Activated T-helper 1 cell treated with anti-CD3 and anti-CD28 coated beads, Interleukin-2, amount 50 U/mL, for 16 hours (primary cell): ENCODE data around the gene CDH22.
A peak's percentile ranks its signal among the peaks of the same experiment; 100 is the strongest.

ENCODE experiments used
- DNase-seq, 2 donors: peaks; one replicate each; pipeline ENCODE4 v3.0.0-alpha.2; 2020; ENCODE audit warnings: low read depth in 1 of 2, low spot score in 1 of 2

The CDH22 gene

GRCh38 chr20:46323557-46323956 is 15.3 kb upstream of the CDH22 start:
- no peak for DNase-seq

GRCh38 chr20:46322641-46323040 is 14.3 kb upstream of the CDH22 start:
- DNase-seq = no peak

DNA sequence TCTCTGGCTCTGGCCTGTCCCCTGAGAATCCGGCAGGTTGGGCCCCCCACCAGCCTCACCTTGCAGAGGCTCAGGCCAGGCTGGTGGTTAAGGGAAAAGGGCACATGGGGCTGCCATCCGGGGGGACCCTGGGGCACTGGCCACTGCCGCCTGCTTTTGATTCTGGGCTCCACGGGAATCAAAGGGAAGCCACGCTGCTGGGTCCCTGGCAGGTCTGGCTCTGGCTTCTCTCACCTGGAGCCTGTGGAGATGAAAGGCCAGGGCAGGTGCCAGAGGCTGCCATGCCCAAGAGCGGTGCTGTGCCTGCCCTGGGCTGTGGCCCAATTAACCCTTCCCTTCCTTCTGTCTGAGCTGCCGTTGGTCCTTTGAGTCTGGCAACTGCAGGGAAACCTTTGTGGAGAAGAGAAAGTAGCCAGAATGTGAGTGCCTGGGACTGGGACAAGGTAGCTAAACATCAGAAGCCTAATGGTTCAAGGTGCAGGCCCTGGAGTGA is 9.4 kb upstream of the CDH22 start:
- DNase-seq = no peak

DNA sequence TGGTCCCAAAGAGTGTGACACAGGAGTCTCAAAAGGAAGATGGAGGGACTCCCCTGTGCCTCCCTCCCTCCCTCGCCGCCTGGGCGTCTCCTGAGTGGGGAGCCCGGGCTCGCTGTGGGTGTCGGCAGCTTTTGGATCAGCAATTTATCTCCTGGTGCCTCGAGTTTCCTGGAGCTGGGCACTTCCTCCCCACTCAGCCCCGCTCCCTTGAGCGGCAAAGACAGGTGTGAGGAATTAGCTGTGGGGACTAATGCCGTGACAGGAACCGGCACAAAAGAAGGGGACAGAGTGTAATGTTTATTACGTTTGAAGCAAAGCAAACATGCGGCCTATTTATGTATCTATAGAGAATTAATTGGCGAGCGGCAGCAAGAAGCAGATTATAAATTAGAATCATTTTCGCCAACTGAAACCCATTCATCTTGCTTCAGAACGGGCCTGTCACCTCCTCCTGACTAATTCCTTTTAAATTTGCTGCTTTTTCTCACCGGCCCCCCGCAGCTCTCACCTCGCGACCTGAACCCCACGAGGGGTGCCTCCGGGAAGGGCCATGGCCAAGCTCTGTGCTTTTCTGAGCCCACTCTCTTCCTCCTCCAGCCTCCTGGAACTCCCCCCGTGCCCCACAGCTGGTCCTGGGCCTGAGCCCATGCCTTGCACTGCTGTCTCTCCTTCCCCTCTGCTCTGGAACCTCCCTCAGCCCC is 8.8 kb upstream of the CDH22 start:
- DNase-seq = no peak

DNA sequence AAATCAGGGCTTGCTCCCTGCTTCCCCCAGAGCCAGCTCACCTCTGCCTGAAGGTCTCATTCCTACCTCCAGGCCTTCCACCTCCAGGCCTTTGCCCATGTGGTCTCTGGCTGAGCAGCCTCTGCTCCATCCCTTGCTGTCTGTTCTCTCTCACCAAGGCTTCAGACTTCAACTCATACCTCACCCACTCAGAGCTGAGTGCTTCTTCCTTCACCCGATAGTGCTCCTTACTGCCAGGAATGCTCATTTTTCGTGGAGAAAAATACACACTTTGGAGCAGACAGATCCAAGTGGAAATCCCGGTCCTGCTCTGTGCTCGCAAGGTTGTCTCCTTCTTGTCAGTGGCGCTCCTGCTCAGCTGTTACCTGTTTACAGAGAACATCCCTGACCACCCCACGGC is 7.0 kb upstream of the CDH22 start:
- no peak for DNase-seq

GRCh38 chr20:46312945-46313861 is 4.9 kb upstream of the CDH22 start:
- no peak for DNase-seq

DNA sequence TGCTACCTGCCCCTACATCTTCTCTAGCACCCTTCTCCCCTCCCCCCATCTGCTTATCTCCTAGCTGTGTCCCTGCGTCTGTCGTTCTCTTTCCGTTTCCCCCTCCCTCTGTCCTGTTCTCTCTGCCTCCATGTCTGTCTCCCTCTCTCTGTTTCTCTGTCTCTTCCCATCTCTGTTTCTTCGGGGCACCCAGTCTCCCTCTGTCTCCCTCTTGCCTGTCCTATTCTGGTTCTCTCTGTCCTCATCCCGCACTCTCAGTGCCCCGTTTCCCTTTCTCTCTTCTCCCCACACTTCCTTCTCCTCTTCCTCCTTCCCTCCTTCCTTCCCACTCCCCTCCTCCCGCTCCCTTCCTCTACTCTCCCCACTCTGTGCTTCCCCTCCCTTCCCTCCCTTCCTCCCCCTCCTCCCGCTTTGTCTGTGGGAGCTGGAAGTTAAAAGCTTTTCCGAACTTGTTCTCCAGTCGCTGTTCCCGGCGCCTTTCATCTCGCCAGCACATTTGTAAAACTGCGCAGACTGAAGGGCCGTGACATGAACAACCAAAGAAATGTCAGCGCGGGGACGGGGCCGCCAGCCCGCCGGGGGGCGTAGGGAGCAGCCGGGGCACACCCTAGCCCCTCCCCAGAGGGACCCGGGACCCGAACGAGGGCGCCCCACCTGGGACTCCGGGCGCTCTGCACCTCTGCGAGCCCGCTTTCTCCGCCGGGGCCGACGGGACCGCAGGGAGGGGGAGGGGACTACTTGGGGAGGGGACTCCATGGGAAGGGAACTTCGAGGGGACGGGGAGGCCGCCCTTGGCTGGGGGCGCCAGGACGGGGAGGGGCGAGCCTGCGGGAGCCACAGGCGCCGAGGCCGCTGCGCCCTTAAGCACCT is 4.0 kb upstream of the CDH22 start:
- no peak for DNase-seq

GRCh38 chr20:46311719-46312074 is 3.4 kb upstream of the CDH22 start:
- no peak for DNase-seq

GRCh38 chr20:46311039-46311650 is 2.8 kb upstream of the CDH22 start:
- no peak for DNase-seq

- DNase-seq = no peak
Observed at GRCh38 chr20:46309945-46310344, 1.6 kb upstream of the CDH22 start.

DNA sequence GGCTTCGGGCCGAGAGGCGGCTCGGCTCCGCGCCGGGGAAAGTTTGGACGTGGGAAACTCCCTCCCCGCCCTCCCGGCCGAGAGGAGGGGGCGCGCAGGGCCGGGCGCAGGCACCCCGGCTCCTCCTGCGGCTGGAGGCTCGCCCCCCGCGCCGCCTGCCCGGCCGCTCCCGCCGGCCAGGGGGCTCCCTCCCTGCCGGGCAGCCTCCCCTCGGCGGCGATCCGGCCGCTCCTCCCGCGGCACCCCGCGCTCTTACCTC is 370 bp downstream of the CDH22 start:
- DNase-seq = no peak

DNA sequence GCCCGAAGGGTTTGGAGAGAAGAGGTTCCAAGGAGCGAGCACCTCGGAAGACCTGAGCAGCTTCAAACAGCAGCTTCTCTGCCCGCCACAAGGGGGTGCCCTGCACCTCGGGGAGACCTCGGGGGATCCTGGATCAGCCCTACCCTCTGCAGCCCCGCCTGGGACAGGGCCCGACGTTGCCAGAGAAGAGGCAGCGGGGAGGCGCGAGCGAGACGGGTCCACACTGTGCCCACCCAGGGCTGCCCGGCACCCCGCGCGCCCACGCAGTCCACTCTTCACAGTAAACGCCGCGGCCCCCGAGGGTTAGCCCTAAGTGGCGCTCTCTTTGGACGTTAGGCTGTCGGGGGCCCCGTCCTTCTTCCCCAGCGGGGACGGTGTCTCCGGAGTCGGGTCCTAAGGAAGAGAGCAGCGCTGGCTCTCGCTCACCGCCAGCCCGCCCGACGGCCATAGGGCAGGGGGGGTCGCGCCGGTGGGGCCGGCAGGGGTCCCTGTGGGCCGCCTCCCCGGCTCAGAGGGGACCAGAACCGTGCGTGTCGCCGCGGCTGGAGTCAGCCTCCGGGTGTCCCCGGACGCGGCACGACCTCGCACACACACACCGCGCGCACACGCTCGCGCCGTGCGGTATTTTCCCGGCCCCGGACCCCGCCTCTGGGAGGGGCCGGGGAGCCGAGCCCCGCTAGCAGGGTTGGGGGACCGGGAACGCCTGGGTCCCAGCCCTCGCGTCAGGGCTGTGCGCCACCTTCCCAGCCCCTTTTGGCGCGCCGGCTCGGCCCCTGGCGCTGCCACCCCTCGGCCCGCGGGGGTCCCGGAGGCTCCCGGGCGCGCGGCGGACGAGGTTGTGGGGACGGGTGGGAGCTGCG is 929 bp downstream of the CDH22 start:
- peak; percentile 43 to 54 for DNase-seq

- DNase-seq = no peak
Observed at GRCh38 chr20:46306743-46307138, 1.6 kb downstream of the CDH22 start.

DNA sequence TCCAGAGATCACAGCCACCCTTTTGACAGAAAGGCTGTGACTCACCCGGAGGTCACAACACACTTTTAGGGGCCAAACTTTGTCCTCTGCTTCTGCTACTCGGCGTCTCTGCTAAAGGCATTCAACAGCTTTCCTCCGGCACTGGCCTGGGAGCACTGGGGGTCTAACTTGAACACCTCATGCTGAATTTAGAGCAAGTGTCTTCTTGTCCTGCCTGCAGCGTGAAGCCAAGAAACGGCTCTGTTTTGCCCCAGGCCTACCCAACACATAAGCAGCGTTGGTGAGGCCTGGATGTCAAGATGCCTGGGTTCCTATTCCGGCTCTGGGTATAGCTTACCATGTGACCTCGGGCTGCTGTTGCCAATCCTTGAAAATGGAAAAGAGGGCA is 2.3 kb downstream of the CDH22 start:
- DNase-seq = no peak

GRCh38 chr20:46305331-46305972 is 2.8 kb downstream of the CDH22 start:
- DNase-seq = no peak

DNA sequence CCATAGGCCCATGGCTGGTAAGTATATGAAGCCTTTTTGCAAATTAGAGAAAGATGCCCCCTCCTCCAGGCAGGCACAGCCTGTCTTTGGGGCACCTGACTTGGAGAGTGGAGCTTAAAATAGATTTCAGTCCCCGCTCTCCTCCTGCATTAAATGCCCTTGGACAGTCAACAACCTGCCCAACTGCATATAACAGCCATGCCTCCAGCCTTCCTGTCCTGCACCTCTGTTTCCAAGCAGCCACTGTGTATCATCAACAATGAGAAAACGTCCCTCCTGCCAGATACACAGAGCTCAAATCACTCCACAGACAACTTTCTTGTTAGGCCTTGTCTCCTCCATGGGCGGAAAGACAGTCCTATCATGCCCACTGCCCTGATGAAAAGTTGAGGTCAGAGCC is 3.4 kb downstream of the CDH22 start:
- DNase-seq = no peak

GRCh38 chr20:46304361-46304760 is 3.9 kb downstream of the CDH22 start:
- no peak for DNase-seq

DNA sequence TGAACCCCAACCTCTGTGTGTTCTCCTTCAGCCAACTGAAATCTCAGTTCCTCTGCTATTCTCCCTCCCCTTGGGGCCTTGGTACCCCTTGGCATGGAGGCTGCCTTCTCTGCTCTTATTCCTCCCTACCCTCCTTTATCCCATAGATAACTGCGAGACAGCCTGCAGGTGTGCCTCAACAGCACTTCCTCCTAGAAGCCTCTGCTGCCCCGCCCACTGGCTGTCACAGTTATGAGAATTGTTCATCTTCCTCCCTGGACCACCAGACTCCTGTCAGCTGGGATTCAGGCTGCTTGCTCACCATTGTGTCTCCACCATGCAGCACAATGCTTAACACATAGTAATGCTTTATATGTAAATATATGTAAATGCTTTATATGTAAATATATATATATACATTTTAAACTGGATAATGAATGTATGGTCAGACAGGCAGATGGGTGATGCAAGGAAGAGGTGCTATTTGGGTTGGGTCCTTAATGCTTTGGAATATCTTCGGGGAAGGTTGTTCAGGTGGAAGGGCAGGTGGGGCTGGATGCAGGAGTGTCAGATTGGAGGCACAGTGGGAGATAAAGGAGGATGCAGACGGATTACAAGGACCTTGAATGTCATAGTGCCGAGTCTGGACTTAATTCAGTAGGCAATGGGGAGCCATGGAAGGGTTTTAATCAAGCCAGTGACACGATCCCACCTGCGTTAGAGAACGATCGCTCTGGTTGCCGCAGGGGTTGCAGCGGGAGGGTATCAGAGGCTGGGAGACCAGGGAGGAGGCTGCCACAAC is 4.9 kb downstream of the CDH22 start:
- DNase-seq = no peak

- no peak for DNase-seq
Observed at GRCh38 chr20:46302106-46302505, 6.2 kb downstream of the CDH22 start.
